GM19193 (cell line): ENCODE measurements around the gene WIPF1.

Experiments used
- POLR2A ChIP-seq: IDR thresholded peaks from 4 replicates; pipeline ENCODE4 v1.6.1; 2011; ENCODE audit not compliant: insufficient read depth, insufficient read length; ENCODE audit errors: extremely low read depth

Gene WIPF1

GRCh38 chr2:174546519-174547506, 50.8 kb downstream of the WIPF1 start:
- TF ChIP-seq POLR2A = no peak

GRCh38 chr2:174545240-174545639, 52.4 kb downstream of the WIPF1 start:
- TF ChIP-seq POLR2A = no peak

GRCh38 chr2:174544802-174545201, 52.8 kb downstream of the WIPF1 start:
- no peak for TF ChIP-seq POLR2A

GRCh38 chr2:174544156-174544555, 53.4 kb downstream of the WIPF1 start:
- no peak for TF ChIP-seq POLR2A

- TF ChIP-seq POLR2A = no peak
Measured at GRCh38 chr2:174540893-174541292, 56.7 kb downstream of the WIPF1 start.

- TF ChIP-seq POLR2A = no peak
Measured at GRCh38 chr2:174535757-174536703, 61.6 kb downstream of the WIPF1 start.

GRCh38 chr2:174535083-174535482, 62.5 kb downstream of the WIPF1 start:
- no peak for TF ChIP-seq POLR2A

- no peak for TF ChIP-seq POLR2A
Measured at GRCh38 chr2:174529916-174530315, 67.7 kb downstream of the WIPF1 start.

GRCh38 chr2:174527959-174528358, 69.6 kb downstream of the WIPF1 start:
- TF ChIP-seq POLR2A = no peak

- no peak for TF ChIP-seq POLR2A
Measured at GRCh38 chr2:174527101-174527721, 70.4 kb downstream of the WIPF1 start.

- TF ChIP-seq POLR2A = no peak
Measured at GRCh38 chr2:174524527-174524926, 73.1 kb downstream of the WIPF1 start.

- no peak for TF ChIP-seq POLR2A
Measured at GRCh38 chr2:174522553-174522952, 75.1 kb downstream of the WIPF1 start.

GRCh38 chr2:174518395-174518794, 79.2 kb downstream of the WIPF1 start:
- TF ChIP-seq POLR2A = no peak

- no peak for TF ChIP-seq POLR2A
Measured at GRCh38 chr2:174516501-174517378, 80.9 kb downstream of the WIPF1 start.

GRCh38 chr2:174512345-174512744, 85.3 kb downstream of the WIPF1 start:
- no peak for TF ChIP-seq POLR2A
